ENCODE data around the gene EVI5. TPM values are rescaled to one million over a fixed set of nuclear protein-coding genes. Genes with fewer than 3 reads are reported as not detected.
"Not testable (repeated sequence)": the region's sequence is repeated elsewhere in the genome, so short reads cannot be mapped to it uniquely, and the experiment has no call there.

EVI5 gene
- total RNA-seq, 1 donor from 2014 or later = 19.8 TPM

- H3K36me3 ChIP-seq = peaks cover 13 to 18% of the 10 kb centered on the region in 2 donors
- no peak for TF ChIP-seq CTCF (IDR thresholded peaks at IDR 0.05)
- no peaks in the 10 kb centered on the region for H3K27me3 ChIP-seq
- H3K27ac ChIP-seq = no peak overlapping the region
- H3K4me1 ChIP-seq = no peaks in the 10 kb centered on the region
- no peak overlapping the region for H3K4me3 ChIP-seq
- intact Hi-C loops (cut with DNase I) = no loop called here
- H3K9me3 ChIP-seq = no peaks in the 10 kb centered on the region
- DNase-seq (ENCODE audit: low spot score in 2 of 2) = no peak
Measured at GRCh38 chr1:92619466-92620189, 165.3 kb downstream of the EVI5 start.

- no peaks in the 10 kb centered on the region for H3K27me3 ChIP-seq
- TF ChIP-seq CTCF (IDR thresholded peaks at IDR 0.05) = no peak
- intact Hi-C loops (cut with DNase I) = no loop called here
- H3K9me3 ChIP-seq = no peaks in the 10 kb centered on the region
- H3K27ac ChIP-seq = no peak overlapping the region
- H3K4me3 ChIP-seq = no peak overlapping the region
- no peak for DNase-seq (ENCODE audit: low spot score in 2 of 2)
- H3K4me1 ChIP-seq = no peaks in the 10 kb centered on the region
- H3K36me3 ChIP-seq = no peaks in the 10 kb centered on the region
Measured at GRCh38 chr1:92601044-92601443, 183.9 kb downstream of the EVI5 start.

GRCh38 chr1:92599184-92599583 lies 185.7 kb downstream of the EVI5 start:
- DNase-seq (ENCODE audit: low spot score in 2 of 2) = no peak
- H3K27ac ChIP-seq = no peak overlapping the region
- H3K36me3 ChIP-seq = no peaks in the 10 kb centered on the region
- H3K27me3 ChIP-seq = no peaks in the 10 kb centered on the region
- peak in 2 of 3 experiments; percentile 9 to 38 for TF ChIP-seq CTCF (IDR thresholded peaks at IDR 0.05)
- H3K9me3 ChIP-seq = no peaks in the 10 kb centered on the region
- no peaks in the 10 kb centered on the region for H3K4me1 ChIP-seq
- H3K4me3 ChIP-seq = no peak overlapping the region
- intact Hi-C loops (cut with DNase I) = no loop called here

- H3K27me3 ChIP-seq; H3K27ac ChIP-seq; H3K4me3 ChIP-seq; H3K9me3 ChIP-seq; intact Hi-C loops (cut with DNase I); H3K4me1 ChIP-seq; DNase-seq (ENCODE audit: low spot score in 2 of 2); H3K36me3 ChIP-seq: not testable (repeated sequence)
Measured at GRCh38 chr1:92589361-92589760, 195.5 kb downstream of the EVI5 start.

GRCh38 chr1:92587445-92587844 lies 197.5 kb downstream of the EVI5 start:
- DNase-seq (ENCODE audit: low spot score in 2 of 2) = no peak
- Histone ChIP-seq H3K27me3 (no peaks in the 10 kb centered on the region), H3K4me1 (no peaks in the 10 kb centered on the region), H3K36me3 (peaks cover 0 to 4% of the 10 kb centered on the region in 2 donors), H3K9me3 (no peaks in the 10 kb centered on the region), H3K4me3 (no peak overlapping the region), H3K27ac (no peak overlapping the region)
- TF ChIP-seq CTCF (IDR thresholded peaks at IDR 0.05) = no peak
- intact Hi-C loops (cut with DNase I) = no loop called here

- no peak overlapping the region for H3K4me3 ChIP-seq
- H3K27ac ChIP-seq = no peak overlapping the region
- intact Hi-C loops (cut with DNase I) = no loop called here
- H3K27me3 ChIP-seq = no peaks in the 10 kb centered on the region
- no peaks in the 10 kb centered on the region for H3K4me1 ChIP-seq
- H3K36me3 ChIP-seq = peaks cover 0 to 10% of the 10 kb centered on the region in 2 donors
- TF ChIP-seq CTCF (IDR thresholded peaks at IDR 0.05) = no peak
- no peak for DNase-seq (ENCODE audit: low spot score in 2 of 2)
- H3K9me3 ChIP-seq = no peaks in the 10 kb centered on the region
Measured at GRCh38 chr1:92585831-92586230, 199.1 kb downstream of the EVI5 start.

- H3K27me3 ChIP-seq; intact Hi-C loops (cut with DNase I); H3K36me3 ChIP-seq; H3K4me3 ChIP-seq; H3K4me1 ChIP-seq; DNase-seq (ENCODE audit: low spot score in 2 of 2); H3K9me3 ChIP-seq; H3K27ac ChIP-seq: not testable (repeated sequence)
Measured at GRCh38 chr1:92584810-92585209, 200.1 kb downstream of the EVI5 start.
